ENCODE results near the gene GLCCI1. TPM values are rescaled to one million over a fixed set of nuclear protein-coding genes. Genes with fewer than 3 reads are reported as not detected.

The GLCCI1 gene
- total and polyA plus RNA-seq, 2 of the 13 experiments (the other 11 are each of a cell fraction or from before 2014, with no cell fraction given), result 1.3 to 1.7 TPM

DNA sequence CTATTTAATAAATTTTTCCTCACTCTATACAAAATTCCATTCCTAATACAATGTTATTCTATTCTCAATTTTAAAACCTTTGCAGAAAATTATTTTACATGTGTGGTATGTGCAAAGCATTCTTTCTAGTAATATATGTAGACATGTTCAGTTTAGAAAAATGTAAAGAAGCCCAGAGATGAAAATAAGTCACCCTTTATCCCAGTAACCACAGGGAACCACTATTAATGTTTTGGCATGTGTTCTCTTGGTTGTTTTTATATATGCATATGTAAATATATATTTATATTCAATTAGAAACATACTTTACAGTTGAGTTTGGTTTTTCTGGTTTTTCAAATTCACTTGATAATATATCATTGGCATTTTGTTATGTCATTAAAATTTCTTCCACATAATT lies 14.8 kb upstream of the GLCCI1 start:
- intact Hi-C loops (cut with micrococcal nuclease; ENCODE audit: unreplicated experiment) (no loop called here), in situ Hi-C loops (cut with HindIII; ENCODE audit: extremely low pct_ligation_motif_present, low pct_unique_long_range_greater_than_20kb) (no loop called here)
- ChIA-PET POLR2A (no interaction called here), CTCF (ENCODE audit: low intra/inter-chr PET ratio, low total read pairs) (no interaction called here)
- Histone ChIP-seq H3K4me1 (ENCODE audit: insufficient read depth, low read length) (no peaks in the 10 kb centered on the region), H3K79me2 (ENCODE audit: insufficient read depth, low read length) (no peaks in the 10 kb centered on the region), H3K9ac (ENCODE audit: insufficient read depth, low read depth, low read length) (no peak overlapping the region), H4K20me1 (ENCODE audit: insufficient read depth, low read length) (no peaks in the 10 kb centered on the region), H2AFZ (ENCODE audit: low read length) (no peak overlapping the region), H3K9me3 (ENCODE audit: low read length) (no peaks in the 10 kb centered on the region), H3K27me3 (ENCODE audit: control insufficient read depth in 1 of 2, insufficient read depth in 2 of 2, low read length in 2 of 2) (no peaks in the 10 kb centered on the region), H3K36me3 (replicated peaks in 1 of 2; ENCODE audit: control insufficient read depth in 1 of 2, insufficient read depth in 2 of 2, low read length in 2 of 2) (no peaks in the 10 kb centered on the region), H3K27ac (ENCODE audit: extremely low read length, insufficient read depth, low read length) (no peak overlapping the region), H3K4me3 (replicated peaks in 1 of 3; ENCODE audit: insufficient read depth in 1 of 3, low read depth in 2 of 3, low read length in 3 of 3) (no peak overlapping the region), H3K4me2 (ENCODE audit: low read depth, low read length) (no peak overlapping the region)
- ATAC-seq, result no peak
- BruUV-seq (replicated peaks), result no TSS peak
- DNase-seq (ENCODE audit: low spot score), result no peak
- FAIRE-seq, result no peak
- no peak for TF ChIP-seq TSC22D2 (CRISPR knock-in tag; IDR thresholded peaks at IDR 0.05; ENCODE audit: borderline replicate concordance)
- TF ChIP-seq KLF9 (CRISPR knock-in tag; IDR thresholded peaks at IDR 0.05; ENCODE audit: low read depth), result no peak
- TF ChIP-seq, protein P1, sequence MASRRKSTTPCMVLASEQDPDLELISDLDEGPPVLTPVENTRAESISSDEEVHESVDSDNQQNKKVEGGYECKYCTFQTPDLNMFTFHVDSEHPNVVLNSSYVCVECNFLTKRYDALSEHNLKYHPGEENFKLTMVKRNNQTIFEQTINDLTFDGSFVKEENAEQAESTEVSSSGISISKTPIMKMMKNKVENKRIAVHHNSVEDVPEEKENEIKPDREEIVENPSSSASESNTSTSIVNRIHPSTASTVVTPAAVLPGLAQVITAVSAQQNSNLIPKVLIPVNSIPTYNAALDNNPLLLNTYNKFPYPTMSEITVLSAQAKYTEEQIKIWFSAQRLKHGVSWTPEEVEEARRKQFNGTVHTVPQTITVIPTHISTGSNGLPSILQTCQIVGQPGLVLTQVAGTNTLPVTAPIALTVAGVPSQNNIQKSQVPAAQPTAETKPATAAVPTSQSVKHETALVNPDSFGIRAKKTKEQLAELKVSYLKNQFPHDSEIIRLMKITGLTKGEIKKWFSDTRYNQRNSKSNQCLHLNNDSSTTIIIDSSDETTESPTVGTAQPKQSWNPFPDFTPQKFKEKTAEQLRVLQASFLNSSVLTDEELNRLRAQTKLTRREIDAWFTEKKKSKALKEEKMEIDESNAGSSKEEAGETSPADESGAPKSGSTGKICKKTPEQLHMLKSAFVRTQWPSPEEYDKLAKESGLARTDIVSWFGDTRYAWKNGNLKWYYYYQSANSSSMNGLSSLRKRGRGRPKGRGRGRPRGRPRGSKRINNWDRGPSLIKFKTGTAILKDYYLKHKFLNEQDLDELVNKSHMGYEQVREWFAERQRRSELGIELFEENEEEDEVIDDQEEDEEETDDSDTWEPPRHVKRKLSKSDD (CRISPR knock-in tag; IDR thresholded peaks at IDR 0.05; ENCODE audit: low read depth), result no peak
- no peak for TF ChIP-seq U2AF1 (optimal IDR thresholded peaks at IDR 0.05; ENCODE audit: low read depth, low read length)
- TF ChIP-seq HMGA1 (CRISPR knock-in tag; conservative IDR thresholded peaks at IDR 0.05), result no peak
- TF ChIP-seq AGO1 (IDR thresholded peaks at IDR 0.05; ENCODE audit: low read depth, low read length, poor library complexity, severe bottlenecking), result no peak
- no peak for TF ChIP-seq MAFF (IDR thresholded peaks at IDR 0.05; ENCODE audit: low read depth, low read length)
- TF ChIP-seq, protein P2, sequence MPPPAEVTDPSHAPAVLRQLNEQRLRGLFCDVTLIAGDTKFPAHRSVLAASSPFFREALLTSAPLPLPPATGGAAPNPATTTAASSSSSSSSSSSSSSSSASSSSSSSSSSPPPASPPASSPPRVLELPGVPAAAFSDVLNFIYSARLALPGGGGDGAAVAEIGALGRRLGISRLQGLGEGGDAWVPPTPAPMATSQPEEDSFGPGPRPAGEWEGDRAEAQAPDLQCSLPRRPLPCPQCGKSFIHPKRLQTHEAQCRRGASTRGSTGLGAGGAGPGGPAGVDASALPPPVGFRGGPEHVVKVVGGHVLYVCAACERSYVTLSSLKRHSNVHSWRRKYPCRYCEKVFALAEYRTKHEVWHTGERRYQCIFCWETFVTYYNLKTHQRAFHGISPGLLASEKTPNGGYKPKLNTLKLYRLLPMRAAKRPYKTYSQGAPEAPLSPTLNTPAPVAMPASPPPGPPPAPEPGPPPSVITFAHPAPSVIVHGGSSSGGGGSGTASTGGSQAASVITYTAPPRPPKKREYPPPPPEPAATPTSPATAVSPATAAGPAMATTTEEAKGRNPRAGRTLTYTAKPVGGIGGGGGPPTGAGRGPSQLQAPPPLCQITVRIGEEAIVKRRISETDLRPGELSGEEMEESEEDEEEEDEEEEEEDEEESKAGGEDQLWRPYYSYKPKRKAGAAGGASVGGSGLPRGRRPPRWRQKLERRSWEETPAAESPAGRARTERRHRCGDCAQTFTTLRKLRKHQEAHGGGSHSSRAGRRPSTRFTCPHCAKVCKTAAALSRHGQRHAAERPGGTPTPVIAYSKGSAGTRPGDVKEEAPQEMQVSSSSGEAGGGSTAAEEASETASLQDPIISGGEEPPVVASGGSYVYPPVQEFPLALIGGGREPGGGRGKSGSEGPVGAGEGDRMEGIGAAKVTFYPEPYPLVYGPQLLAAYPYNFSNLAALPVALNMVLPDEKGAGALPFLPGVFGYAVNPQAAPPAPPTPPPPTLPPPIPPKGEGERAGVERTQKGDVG (CRISPR knock-in tag; IDR thresholded peaks at IDR 0.05; ENCODE audit: borderline replicate concordance), result no peak
- TF ChIP-seq ZNF335 (CRISPR knock-in tag; IDR thresholded peaks at IDR 0.05), result no peak
- no peak for TF ChIP-seq RNF2 (conservative IDR thresholded peaks at IDR 0.05; ENCODE audit: low read depth)
- no peak for TF ChIP-seq YY1 (IDR thresholded peaks at IDR 0.05; ENCODE audit: insufficient read depth, insufficient replicate concordance, low read depth, low read length)
- TF ChIP-seq ZNF652 (CRISPR knock-in tag; IDR thresholded peaks at IDR 0.05; ENCODE audit: borderline replicate concordance, low read depth), result no peak
- TF ChIP-seq, protein P3, sequence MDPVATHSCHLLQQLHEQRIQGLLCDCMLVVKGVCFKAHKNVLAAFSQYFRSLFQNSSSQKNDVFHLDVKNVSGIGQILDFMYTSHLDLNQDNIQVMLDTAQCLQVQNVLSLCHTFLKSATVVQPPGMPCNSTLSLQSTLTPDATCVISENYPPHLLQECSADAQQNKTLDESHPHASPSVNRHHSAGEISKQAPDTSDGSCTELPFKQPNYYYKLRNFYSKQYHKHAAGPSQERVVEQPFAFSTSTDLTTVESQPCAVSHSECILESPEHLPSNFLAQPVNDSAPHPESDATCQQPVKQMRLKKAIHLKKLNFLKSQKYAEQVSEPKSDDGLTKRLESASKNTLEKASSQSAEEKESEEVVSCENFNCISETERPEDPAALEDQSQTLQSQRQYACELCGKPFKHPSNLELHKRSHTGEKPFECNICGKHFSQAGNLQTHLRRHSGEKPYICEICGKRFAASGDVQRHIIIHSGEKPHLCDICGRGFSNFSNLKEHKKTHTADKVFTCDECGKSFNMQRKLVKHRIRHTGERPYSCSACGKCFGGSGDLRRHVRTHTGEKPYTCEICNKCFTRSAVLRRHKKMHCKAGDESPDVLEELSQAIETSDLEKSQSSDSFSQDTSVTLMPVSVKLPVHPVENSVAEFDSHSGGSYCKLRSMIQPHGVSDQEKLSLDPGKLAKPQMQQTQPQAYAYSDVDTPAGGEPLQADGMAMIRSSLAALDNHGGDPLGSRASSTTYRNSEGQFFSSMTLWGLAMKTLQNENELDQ (CRISPR knock-in tag; IDR thresholded peaks at IDR 0.05; ENCODE audit: borderline replicate concordance), result no peak
- TF ChIP-seq, protein P4, sequence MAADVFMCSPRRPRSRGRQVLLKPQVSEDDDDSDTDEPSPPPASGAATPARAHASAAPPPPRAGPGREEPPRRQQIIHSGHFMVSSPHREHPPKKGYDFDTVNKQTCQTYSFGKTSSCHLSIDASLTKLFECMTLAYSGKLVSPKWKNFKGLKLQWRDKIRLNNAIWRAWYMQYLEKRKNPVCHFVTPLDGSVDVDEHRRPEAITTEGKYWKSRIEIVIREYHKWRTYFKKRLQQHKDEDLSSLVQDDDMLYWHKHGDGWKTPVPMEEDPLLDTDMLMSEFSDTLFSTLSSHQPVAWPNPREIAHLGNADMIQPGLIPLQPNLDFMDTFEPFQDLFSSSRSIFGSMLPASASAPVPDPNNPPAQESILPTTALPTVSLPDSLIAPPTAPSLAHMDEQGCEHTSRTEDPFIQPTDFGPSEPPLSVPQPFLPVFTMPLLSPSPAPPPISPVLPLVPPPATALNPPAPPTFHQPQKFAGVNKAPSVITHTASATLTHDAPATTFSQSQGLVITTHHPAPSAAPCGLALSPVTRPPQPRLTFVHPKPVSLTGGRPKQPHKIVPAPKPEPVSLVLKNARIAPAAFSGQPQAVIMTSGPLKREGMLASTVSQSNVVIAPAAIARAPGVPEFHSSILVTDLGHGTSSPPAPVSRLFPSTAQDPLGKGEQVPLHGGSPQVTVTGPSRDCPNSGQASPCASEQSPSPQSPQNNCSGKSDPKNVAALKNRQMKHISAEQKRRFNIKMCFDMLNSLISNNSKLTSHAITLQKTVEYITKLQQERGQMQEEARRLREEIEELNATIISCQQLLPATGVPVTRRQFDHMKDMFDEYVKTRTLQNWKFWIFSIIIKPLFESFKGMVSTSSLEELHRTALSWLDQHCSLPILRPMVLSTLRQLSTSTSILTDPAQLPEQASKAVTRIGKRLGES (CRISPR knock-in tag; IDR thresholded peaks at IDR 0.05; ENCODE audit: borderline replicate concordance), result no peak
